ENCODE results near the gene CWC25.

Gene CWC25

GRCh38 chr17:38786372-38786771, 38.7 kb downstream of the CWC25 start:
- no peak for DNase-seq (ENCODE audit: low read depth)

- DNase-seq (ENCODE audit: low read depth), result no peak
Measured at GRCh38 chr17:38783227-38783626, 41.9 kb downstream of the CWC25 start.

GRCh38 chr17:38779965-38780752, 45.0 kb downstream of the CWC25 start:
- no peak for DNase-seq (ENCODE audit: low read depth)

- no peak for DNase-seq (ENCODE audit: low read depth)
Measured at GRCh38 chr17:38777641-38778250, 47.4 kb downstream of the CWC25 start.

GRCh38 chr17:38773258-38773657, 51.9 kb downstream of the CWC25 start:
- DNase-seq (ENCODE audit: low read depth), result no peak

GRCh38 chr17:38768417-38768816, 56.7 kb downstream of the CWC25 start:
- no peak for DNase-seq (ENCODE audit: low read depth)

- no peak for DNase-seq (ENCODE audit: low read depth)
Measured at GRCh38 chr17:38766341-38766740, 58.8 kb downstream of the CWC25 start.

- no peak for DNase-seq (ENCODE audit: low read depth)
Measured at GRCh38 chr17:38762231-38762630, 62.9 kb downstream of the CWC25 start.

GRCh38 chr17:38761612-38762011, 63.5 kb downstream of the CWC25 start:
- DNase-seq (ENCODE audit: low read depth), result no peak

GRCh38 chr17:38753071-38753506, 72.0 kb downstream of the CWC25 start:
- DNase-seq (ENCODE audit: low read depth), result no peak

- peak; percentile 81 for DNase-seq (ENCODE audit: low read depth)
Measured at GRCh38 chr17:38752308-38753070, 72.6 kb downstream of the CWC25 start, which contains the start of gene PSMB3. Gene PSMB3 (plus strand): TSS chr17:38752741. CDS start chr17:38752827, 86 bp downstream.

- peak; percentile 93 for DNase-seq (ENCODE audit: low read depth)
Measured at GRCh38 chr17:38751808-38752307, 73.3 kb downstream of the CWC25 start.

- DNase-seq (ENCODE audit: low read depth), result no peak
Measured at GRCh38 chr17:38751144-38751807, 73.8 kb downstream of the CWC25 start.
